Ovary (tissue), 3 donors: ENCODE data around the gene JAM2.

Source experiments
- EP300 ChIP-seq: sonication (generic); formaldehyde crosslinking; IDR thresholded peaks from one replicate; pipeline ENCODE4 v1.6.1; 2017; ENCODE audit warnings: antibody characterized with exemption
- POLR2A ChIP-seq: fragments of 450-650 bp; IDR thresholded peaks from one replicate; pipeline ENCODE4 v1.6.1; 2017; ENCODE audit warnings: antibody characterized with exemption, mild to moderate bottlenecking, moderate library complexity
- TF ChIP-seq, protein P1 (sequence below), 3 donors: fragments of 450-650 bp in 2 of 3; fragments of 200-600 bp in 1 of 3; IDR thresholded peaks; one replicate each; pipeline versions ENCODE4 v1.5.1 to v1.8.0; 2016 to 2022; ENCODE audit warnings: antibody characterized with exemption in 3 of 3, mild to moderate bottlenecking in 1 of 3
- donor health status: DM: no; HTN: no; CAD: no.

DNA sequence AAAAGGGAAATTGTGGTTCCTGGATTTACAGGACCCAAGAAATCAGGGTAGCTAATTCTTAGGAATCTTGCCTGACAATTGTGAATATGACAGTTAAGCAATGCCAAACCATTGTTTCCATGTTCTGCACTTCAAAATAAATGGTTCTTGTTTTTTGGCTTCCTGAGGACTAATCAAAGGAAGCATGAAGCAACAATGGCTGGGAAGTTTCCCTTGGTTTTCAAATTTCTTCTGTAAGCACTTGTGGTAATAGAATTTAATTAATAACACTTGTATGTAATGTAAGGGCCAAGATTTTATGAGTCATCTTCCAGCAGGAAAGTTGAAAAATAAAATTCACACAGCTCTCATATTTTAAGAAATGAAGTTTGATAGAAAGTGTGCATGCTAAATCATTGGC, 31.7 kb downstream of the JAM2 start:
- TF ChIP-seq, protein P1, sequence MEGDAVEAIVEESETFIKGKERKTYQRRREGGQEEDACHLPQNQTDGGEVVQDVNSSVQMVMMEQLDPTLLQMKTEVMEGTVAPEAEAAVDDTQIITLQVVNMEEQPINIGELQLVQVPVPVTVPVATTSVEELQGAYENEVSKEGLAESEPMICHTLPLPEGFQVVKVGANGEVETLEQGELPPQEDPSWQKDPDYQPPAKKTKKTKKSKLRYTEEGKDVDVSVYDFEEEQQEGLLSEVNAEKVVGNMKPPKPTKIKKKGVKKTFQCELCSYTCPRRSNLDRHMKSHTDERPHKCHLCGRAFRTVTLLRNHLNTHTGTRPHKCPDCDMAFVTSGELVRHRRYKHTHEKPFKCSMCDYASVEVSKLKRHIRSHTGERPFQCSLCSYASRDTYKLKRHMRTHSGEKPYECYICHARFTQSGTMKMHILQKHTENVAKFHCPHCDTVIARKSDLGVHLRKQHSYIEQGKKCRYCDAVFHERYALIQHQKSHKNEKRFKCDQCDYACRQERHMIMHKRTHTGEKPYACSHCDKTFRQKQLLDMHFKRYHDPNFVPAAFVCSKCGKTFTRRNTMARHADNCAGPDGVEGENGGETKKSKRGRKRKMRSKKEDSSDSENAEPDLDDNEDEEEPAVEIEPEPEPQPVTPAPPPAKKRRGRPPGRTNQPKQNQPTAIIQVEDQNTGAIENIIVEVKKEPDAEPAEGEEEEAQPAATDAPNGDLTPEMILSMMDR (IDR thresholded peaks at IDR 0.05), result no peak
- no peak for TF ChIP-seq EP300
- no peak for TF ChIP-seq POLR2A
